K562 (cell line): ENCODE data around the gene ANKMY2. TPM values are rescaled to one million over a fixed set of nuclear protein-coding genes. Genes with fewer than 3 reads are reported as not detected.
A peak's percentile ranks its signal among the peaks of the same experiment; 100 is the strongest.

Experiments
- AFF1 ChIP-seq, 2 experiments: fragments of 450-650 bp; IDR thresholded peaks; 2 replicates each; pipeline ENCODE4 v1.6.1; 2018; ENCODE audit warnings: mild to moderate bottlenecking in 2 of 2, low read depth in 1 of 2; ENCODE audit not compliant: partially characterized antibody in 2 of 2
- ATF3 ChIP-seq, 2 experiments: fragments of 450-650 bp in 1 of 2; sonication (generic) in 1 of 2; formaldehyde crosslinking in 1 of 2; IDR thresholded peaks in 1 of 2; conservative IDR thresholded peaks in 1 of 2; 2 replicates each; pipeline versions ENCODE4 v1.6.1 to v1.8.1; 2016 to 2023; ENCODE audit warnings: mild to moderate bottlenecking in 2 of 2, moderate library complexity in 2 of 2, inconsistent platforms in 1 of 2, missing genetic modification reagents in 1 of 2
- CBFA2T3 ChIP-seq: fragments of 450-650 bp; IDR thresholded peaks from 2 replicates; pipeline ENCODE4 v1.6.1; 2017
- E2F4 ChIP-seq: sonication (generic); formaldehyde crosslinking; IDR thresholded peaks from 2 replicates; pipeline ENCODE4 v1.8.0; 2022; ENCODE audit warnings: mild to moderate bottlenecking, low read depth, missing genetic modification reagents
- KDM1A ChIP-seq, 2 experiments: fragments of 450-650 bp; IDR thresholded peaks; 2 replicates each; pipeline ENCODE4 v1.6.1; 2016; ENCODE audit warnings: mild to moderate bottlenecking in 2 of 2
- MYC ChIP-seq, 2 experiments: fragments of 250-450 bp in 1 of 2; sonication (Bioruptor Pico) in 1 of 2; IDR thresholded peaks; 2 replicates each; pipeline versions ENCODE4 v1.5.1 to v1.6.1; 2012 to 2021; ENCODE audit warnings: low read depth in 2 of 2, borderline replicate concordance in 1 of 2, improper control_type of control experiment in 1 of 2, low read length in 1 of 2, mild to moderate bottlenecking in 1 of 2, moderate library complexity in 1 of 2
- POLR2A ChIP-seq: fragments of 450-650 bp; conservative IDR thresholded peaks from 2 replicates; pipeline ENCODE4 v1.6.1; 2016
- TBL1XR1 ChIP-seq, 2 experiments: IDR thresholded peaks; 2 replicates each; pipeline ENCODE4 v1.6.1; 2012; ENCODE audit warnings: improper control_type of control experiment in 2 of 2, low read length in 2 of 2, mild to moderate bottlenecking in 1 of 2
- THRA ChIP-seq: fragments of 450-650 bp; IDR thresholded peaks from 2 replicates; pipeline ENCODE4 v1.6.1; 2017; ENCODE audit warnings: mild to moderate bottlenecking, moderate library complexity
- USF1 ChIP-seq: sonication (generic); formaldehyde crosslinking; IDR thresholded peaks from 2 replicates; pipeline ENCODE4 v1.9.0; 2022; ENCODE audit warnings: mild to moderate bottlenecking, missing genetic modification reagents
- ZNF197 ChIP-seq: fragments of 200-800 bp; sonication (Bioruptor generic); IDR thresholded peaks from 2 replicates; pipeline ENCODE4 v1.6.1; 2016; ENCODE audit warnings: low read depth, missing genetic modification characterization, missing compliant biosample characterization
- ZNF639 ChIP-seq, 2 experiments: fragments of 200-800 bp in 1 of 2; sonication (Bioruptor generic) in 1 of 2; sonication (generic) in 1 of 2; formaldehyde crosslinking in 1 of 2; IDR thresholded peaks in 1 of 2; conservative IDR thresholded peaks in 1 of 2; 2 replicates each; pipeline versions ENCODE4 v1.5.0 to v1.6.1; 2016 to 2020; ENCODE audit warnings: missing compliant biosample characterization in 1 of 2, missing genetic modification characterization in 1 of 2, missing genetic modification reagents in 1 of 2
- ZNF655 ChIP-seq: fragments of 250-450 bp; sonication (Bioruptor Pico); IDR thresholded peaks from 2 replicates; pipeline ENCODE4 v1.5.0; 2021
- polyA plus RNA-seq, 8 experiments: library from polyadenylated mRNA; depleted of rRNA in 4 of 8; stranded (reverse) in 5 of 8; unstranded in 3 of 8; fragments of >200 nt; fragmentation: Nextera tagmentation in 2 of 8; fragmentation: Illumina TruSeq in 1 of 8; extraction: Ambion mirVana in 2 of 8; extraction: Trizol in 1 of 8; gene quantifications; 2 replicates each; pipeline versions ENCODE4 v1.2.1 to v1.2.3, GENCODE V29; 2011 to 2014; ENCODE audit warnings: inconsistent platforms in 1 of 8, missing spikeins in 1 of 8
- total RNA-seq, 7 experiments: library from RNA; depleted of rRNA in 6 of 7; stranded (reverse); fragments of >200 nt in 6 of 7; fragmentation: Illumina TruSeq in 2 of 7; extraction: Trizol in 2 of 7; gene quantifications; 2 replicates each; pipeline versions ENCODE4 v1.2.1 to v1.2.3, GENCODE V29; 2011 to 2021; ENCODE audit warnings: low replicate concordance in 1 of 7

ANKMY2 gene
- total and polyA plus RNA-seq, 9 of the 15 experiments (the other 6 are each of a cell fraction or from before 2014, with no cell fraction given): 38.9 to 71.5 (median 48.8) TPM

- TF ChIP-seq AFF1 (IDR thresholded peaks at IDR 0.05; ENCODE audit: low read depth in 1 of 2, partially characterized antibody in 2 of 2) (peak in 1 of 2 experiments; percentile 71), POLR2A (no peak), ATF3 (IDR thresholded peaks at IDR 0.05) (peak; percentile 83), ATF3 (CRISPR knock-in tag; conservative IDR thresholded peaks at IDR 0.05) (peak; percentile 60; the same call in 1 of the 2 replicates), CBFA2T3 (peak; percentile 84), KDM1A (IDR thresholded peaks at IDR 0.05) (peak; percentile 70 to 83), E2F4 (no peak), MYC (IDR thresholded peaks at IDR 0.05; ENCODE audit: low read depth, low read length) (peak; percentile 82), MYC (CRISPR knock-in tag; IDR thresholded peaks at IDR 0.05; ENCODE audit: borderline replicate concordance, low read depth) (no peak), TBL1XR1 (IDR thresholded peaks at IDR 0.05; ENCODE audit: low read length in 2 of 2) (peak in 1 of 2 experiments; percentile 90; a peak in 2 of 4 replicates), ZNF639 (CRISPR knock-in tag; conservative IDR thresholded peaks at IDR 0.05 in 1 of 2, IDR thresholded peaks at IDR 0.05 in 1 of 2) (no peak), ZNF655 (no peak), ZNF197 (0 out of 2 replicates have a peak, but pooled peaks have one; percentile 43), THRA (no peak), USF1 (no peak)
These were observed 12.2 kb upstream of the ANKMY2 start (continued) for GRCh38 chr7:16657656-16658279.
